DMS153 treated with DMSO at 0.1 percent for 48 hours (cell line): ENCODE measurements around the gene CALHM3.
A peak's percentile ranks its signal among the peaks of the same experiment; 100 is the strongest.

ENCODE experiments used
- DNase-seq: peaks from one replicate; lab custom pipeline; 2025; ENCODE audit not compliant: unreplicated experiment; lab: John Stamatoyannopoulos, UW

Gene CALHM3

GRCh38 chr10:103451091-103451813, 27.8 kb downstream of the CALHM3 start:
- DNase-seq: peak; percentile 29

- DNase-seq: no peak
Measured at GRCh38 chr10:103450201-103450695, 28.8 kb downstream of the CALHM3 start.

- no peak for DNase-seq
Measured at GRCh38 chr10:103449208-103450144, 29.6 kb downstream of the CALHM3 start.

- DNase-seq: no peak
Measured at GRCh38 chr10:103448746-103449145, 30.3 kb downstream of the CALHM3 start.

- no peak for DNase-seq
Measured at GRCh38 chr10:103447187-103447586, 31.9 kb downstream of the CALHM3 start.

GRCh38 chr10:103445767-103446567, 33.1 kb downstream of the CALHM3 start:
- DNase-seq: no peak

- no peak for DNase-seq
Measured at GRCh38 chr10:103445366-103445765, 33.7 kb downstream of the CALHM3 start.

GRCh38 chr10:103444478-103444877, 34.6 kb downstream of the CALHM3 start:
- DNase-seq: no peak

GRCh38 chr10:103443475-103444185, 35.4 kb downstream of the CALHM3 start:
- no peak for DNase-seq

- no peak for DNase-seq
Measured at GRCh38 chr10:103442031-103442461, 37.0 kb downstream of the CALHM3 start.

- DNase-seq: no peak
Measured at GRCh38 chr10:103441611-103442010, 37.4 kb downstream of the CALHM3 start.

GRCh38 chr10:103441206-103441605, 37.8 kb downstream of the CALHM3 start:
- no peak for DNase-seq

GRCh38 chr10:103440416-103440815, 38.6 kb downstream of the CALHM3 start:
- no peak for DNase-seq

GRCh38 chr10:103439776-103440175, 39.3 kb downstream of the CALHM3 start:
- DNase-seq: no peak

GRCh38 chr10:103433858-103434257, 45.2 kb downstream of the CALHM3 start:
- DNase-seq: no peak

- no peak for DNase-seq
Measured at GRCh38 chr10:103431902-103432301, 47.1 kb downstream of the CALHM3 start.

- no peak for DNase-seq
Measured at GRCh38 chr10:103429647-103430046, 49.4 kb downstream of the CALHM3 start.

GRCh38 chr10:103428989-103429643, 49.9 kb downstream of the CALHM3 start:
- no peak for DNase-seq

- no peak for DNase-seq
Measured at GRCh38 chr10:103427866-103428265, 51.2 kb downstream of the CALHM3 start.

GRCh38 chr10:103423748-103424147, 55.3 kb downstream of the CALHM3 start:
- DNase-seq: no peak
